CD1c-positive myeloid dendritic cell (primary cell): ENCODE measurements around the gene MPPED1.

Experiments used
- DNase-seq: peaks from one replicate; pipeline ENCODE4 v3.0.0-alpha.2; 2016; ENCODE audit errors: extremely low spot score

Gene MPPED1

GRCh38 chr22:43392385-43392989 is 19.3 kb upstream of the MPPED1 start:
- DNase-seq = no peak

- DNase-seq = no peak
Measured at GRCh38 chr22:43393132-43393843, 18.5 kb upstream of the MPPED1 start.

- DNase-seq = no peak
Measured at GRCh38 chr22:43393844-43394474, 17.9 kb upstream of the MPPED1 start.

GRCh38 chr22:43395086-43395695 is 16.6 kb upstream of the MPPED1 start:
- DNase-seq = no peak

GRCh38 chr22:43396321-43396933 is 15.4 kb upstream of the MPPED1 start:
- DNase-seq = no peak

- DNase-seq = no peak
Measured at GRCh38 chr22:43396934-43397457, 14.8 kb upstream of the MPPED1 start.

- DNase-seq = no peak
Measured at GRCh38 chr22:43397766-43398165, 14.0 kb upstream of the MPPED1 start.

- no peak for DNase-seq
Measured at GRCh38 chr22:43398246-43398645, 13.6 kb upstream of the MPPED1 start.

GRCh38 chr22:43398910-43399309 is 12.9 kb upstream of the MPPED1 start:
- DNase-seq = no peak

GRCh38 chr22:43399338-43399979 is 12.4 kb upstream of the MPPED1 start:
- DNase-seq = no peak

- DNase-seq = no peak
Measured at GRCh38 chr22:43399980-43400358, 11.8 kb upstream of the MPPED1 start.

- DNase-seq = no peak
Measured at GRCh38 chr22:43400449-43400848, 11.4 kb upstream of the MPPED1 start.

- no peak for DNase-seq
Measured at GRCh38 chr22:43401233-43401632, 10.6 kb upstream of the MPPED1 start.

GRCh38 chr22:43401661-43402060 is 10.2 kb upstream of the MPPED1 start:
- DNase-seq = no peak

- no peak for DNase-seq
Measured at GRCh38 chr22:43402128-43402527, 9.7 kb upstream of the MPPED1 start.

GRCh38 chr22:43404673-43405385 is 7.0 kb upstream of the MPPED1 start:
- DNase-seq = no peak

GRCh38 chr22:43406186-43406790 is 5.5 kb upstream of the MPPED1 start:
- DNase-seq = no peak

GRCh38 chr22:43407591-43407990 is 4.2 kb upstream of the MPPED1 start:
- DNase-seq = no peak

- DNase-seq = no peak
Measured at GRCh38 chr22:43408009-43408408, 3.8 kb upstream of the MPPED1 start.

- no peak for DNase-seq
Measured at GRCh38 chr22:43409046-43409445, 2.8 kb upstream of the MPPED1 start.

- no peak for DNase-seq
Measured at GRCh38 chr22:43409800-43410199, 2.0 kb upstream of the MPPED1 start.
